Measurements from ENCODE around the gene SCFD2.

DNA sequence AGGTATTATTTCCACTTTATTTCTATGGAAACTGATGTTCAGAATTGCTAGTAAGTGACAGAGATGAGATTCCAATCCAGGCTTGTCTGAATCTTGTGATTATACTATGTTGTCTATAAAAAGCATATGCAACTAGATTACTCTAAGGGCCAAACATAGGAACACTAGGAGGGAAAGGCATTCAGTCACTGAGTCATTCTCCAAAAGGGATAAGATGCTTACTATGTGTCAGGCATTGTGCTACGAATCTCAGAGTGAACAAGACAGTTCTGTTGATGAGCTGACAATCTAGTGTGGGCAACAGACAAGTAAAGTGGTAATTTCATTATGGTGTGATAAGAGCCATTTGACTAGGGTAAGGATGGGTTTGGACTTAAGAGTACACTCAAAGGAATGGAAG is 426.5 kb downstream of the SCFD2 start:
- TF ChIP-seq EZH2 (IDR thresholded peaks at IDR 0.05; ENCODE audit: borderline replicate concordance, low read length): no peak
- TF ChIP-seq, protein P1, sequence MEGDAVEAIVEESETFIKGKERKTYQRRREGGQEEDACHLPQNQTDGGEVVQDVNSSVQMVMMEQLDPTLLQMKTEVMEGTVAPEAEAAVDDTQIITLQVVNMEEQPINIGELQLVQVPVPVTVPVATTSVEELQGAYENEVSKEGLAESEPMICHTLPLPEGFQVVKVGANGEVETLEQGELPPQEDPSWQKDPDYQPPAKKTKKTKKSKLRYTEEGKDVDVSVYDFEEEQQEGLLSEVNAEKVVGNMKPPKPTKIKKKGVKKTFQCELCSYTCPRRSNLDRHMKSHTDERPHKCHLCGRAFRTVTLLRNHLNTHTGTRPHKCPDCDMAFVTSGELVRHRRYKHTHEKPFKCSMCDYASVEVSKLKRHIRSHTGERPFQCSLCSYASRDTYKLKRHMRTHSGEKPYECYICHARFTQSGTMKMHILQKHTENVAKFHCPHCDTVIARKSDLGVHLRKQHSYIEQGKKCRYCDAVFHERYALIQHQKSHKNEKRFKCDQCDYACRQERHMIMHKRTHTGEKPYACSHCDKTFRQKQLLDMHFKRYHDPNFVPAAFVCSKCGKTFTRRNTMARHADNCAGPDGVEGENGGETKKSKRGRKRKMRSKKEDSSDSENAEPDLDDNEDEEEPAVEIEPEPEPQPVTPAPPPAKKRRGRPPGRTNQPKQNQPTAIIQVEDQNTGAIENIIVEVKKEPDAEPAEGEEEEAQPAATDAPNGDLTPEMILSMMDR (IDR thresholded peaks at IDR 0.05; ENCODE audit: low read length): no peak
